Spleen (tissue), 7 donors: ENCODE results near the gene SPATA3.

ENCODE experiments used
- CTCF ChIP-seq, 11 experiments: fragments of 200-600 bp in 7 of 11; fragments of 450-650 bp in 4 of 11; sonication (generic) in 4 of 11; IDR thresholded peaks in 8 of 11; conservative IDR thresholded peaks in 3 of 11; 1 replicate in 7 of 11; 2 replicates in 4 of 11; pipeline versions ENCODE4 v1.4.0 to v1.8.0; 2016 to 2021; ENCODE audit warnings: antibody characterized with exemption in 11 of 11, inconsistent platforms in 4 of 11, mild to moderate bottlenecking in 1 of 11
- POLR2A ChIP-seq, 3 donors: fragments of 450-650 bp; IDR thresholded peaks; one replicate each; pipeline ENCODE4 v1.5.1; 2017; ENCODE audit warnings: antibody characterized with exemption in 3 of 3, mild to moderate bottlenecking in 1 of 3
- POLR2AphosphoS5 ChIP-seq, 3 donors: sonication (generic); formaldehyde crosslinking; IDR thresholded peaks; one replicate each; pipeline ENCODE4 v1.5.1; 2017; ENCODE audit warnings: antibody characterized with exemption in 3 of 3
- donor health status: DM: no; HTN: no; CAD: no; lungs with moderate emphysema.
- donor health status: DM: no; HTN: no; CAD: no.
- donor health status: DM: no; HTN: no; CAD: no.

DNA sequence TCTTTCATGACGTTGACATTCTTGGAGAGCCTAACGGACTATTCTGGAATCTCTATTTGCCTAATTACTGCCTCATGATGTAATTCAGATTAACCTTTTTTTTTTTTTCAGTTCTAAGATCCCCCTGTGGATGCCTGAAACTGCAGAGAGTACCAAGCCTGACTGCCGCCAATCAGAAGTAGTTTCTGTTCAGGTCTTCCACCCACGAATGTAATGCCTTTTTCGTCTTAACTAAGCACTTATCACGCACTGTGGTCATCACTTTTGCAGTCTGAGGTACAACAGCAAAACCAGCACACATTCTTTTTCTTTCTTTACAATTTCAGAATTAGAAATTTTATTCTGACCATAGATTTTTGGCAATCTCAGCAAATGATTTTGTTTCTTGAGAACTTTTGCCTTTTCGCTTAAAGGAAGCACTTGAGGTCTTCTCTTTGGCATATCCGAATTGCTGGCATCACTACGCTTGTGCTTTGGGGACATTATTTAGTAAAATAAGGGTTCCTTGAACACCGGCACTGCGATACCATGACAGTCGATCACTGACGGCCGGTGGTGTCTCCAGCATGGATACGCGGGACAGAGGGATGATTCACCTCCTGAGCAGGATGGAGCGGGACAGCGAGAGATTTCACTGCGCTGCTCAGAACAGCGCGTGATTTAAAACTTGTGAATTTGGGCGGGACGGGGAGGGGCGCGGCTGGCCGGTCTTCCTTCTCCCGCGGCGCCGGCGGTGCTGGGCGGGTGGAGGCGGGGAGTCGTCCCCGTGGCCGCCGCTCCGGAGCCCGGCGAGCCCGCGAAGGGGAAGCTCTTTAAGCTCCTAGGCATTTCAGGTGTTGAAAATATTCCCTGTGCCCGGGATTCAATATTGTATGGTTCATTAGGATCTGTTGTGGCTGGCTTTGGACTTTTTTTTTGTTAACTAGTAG, 38.8 kb upstream of the SPATA3 start:
- TF ChIP-seq POLR2A (IDR thresholded peaks at IDR 0.05) (no peak), CTCF (IDR thresholded peaks at IDR 0.05 in 8 of 11, conservative IDR thresholded peaks at IDR 0.05 in 3 of 11) (no peak), POLR2AphosphoS5 (IDR thresholded peaks at IDR 0.05) (peak in 2 of 3 donors; percentile 23 to 41)
